Measurements from ENCODE around the gene VAPA. TPM values are rescaled to one million over a fixed set of nuclear protein-coding genes. Genes with fewer than 3 reads are reported as not detected.
A peak's percentile ranks its signal among the peaks of the same experiment; 100 is the strongest.

VAPA gene
- total and polyA plus RNA-seq, 2 of the 4 experiments (the other 2 are of a cell fraction): 199 to 206 TPM

GRCh38 chr18:9926223-9926894 lies 12.5 kb downstream of the VAPA start:
- intact Hi-C loops (cut with micrococcal nuclease) (loop anchor here (5.0 kb wide), 1 partner anchor 334 kb away; no protein-coding TSS in a partner anchor), in situ Hi-C loops (cut with MboI; ENCODE audit: low sequenced_read_pairs) (loop anchor here (25.0 kb wide), 1 partner anchor 214 kb away; the partner anchor contains the start of gene RAB31), dilution Hi-C loops (cut with HindIII; ENCODE audit: low sequenced_read_pairs, unreplicated experiment) (no loop called here)
- ChIA-PET POLR2A (ENCODE audit: unreplicated experiment) (interaction anchor here (0.5 kb wide), 1 partner anchor 11 kb away, joined by 3 read pairs; no protein-coding TSS in a partner anchor), CTCF (no interaction called here)
- H4K91ac ChIP-seq (ENCODE audit: insufficient read depth, low read depth, low read length): no peak overlapping the region
- H3K79me1 ChIP-seq (ENCODE audit: low read depth in 1 of 2, low read length in 2 of 2): peaks cover 0 to 47% of the 10 kb centered on the region in 2 experiments; a peak in 2 of 4 replicates
- no peak overlapping the region for H3K18ac ChIP-seq (ENCODE audit: low read depth, low read length)
- H4K20me1 ChIP-seq (ENCODE audit: insufficient read depth, low read length): peaks cover 94% of the 10 kb centered on the region
- peak overlapping the region; percentile 23; the same call in 1 of the 2 replicates for H3K23ac ChIP-seq (ENCODE audit: low read depth, low read length)
- peaks cover 5% of the 10 kb centered on the region for H3K4me1 ChIP-seq (ENCODE audit: control insufficient read depth, insufficient read depth, low read length)
- TF ChIP-seq BHLHE40 (IDR thresholded peaks at IDR 0.05; ENCODE audit: low read depth, low read length) (no peak), SMC3 (IDR thresholded peaks at IDR 0.05; ENCODE audit: low read depth, low read length) (no peak), NFE2L2 (IDR thresholded peaks at IDR 0.05; ENCODE audit: low read depth, low read length) (no peak), MXI1 (IDR thresholded peaks at IDR 0.05; ENCODE audit: borderline replicate concordance, low read depth, low read length) (no peak), RCOR1 (IDR thresholded peaks at IDR 0.05; ENCODE audit: insufficient replicate concordance, low read length) (no peak), MAZ (IDR thresholded peaks at IDR 0.05; ENCODE audit: borderline replicate concordance, low read depth, low read length) (no peak), USF2 (IDR thresholded peaks at IDR 0.05; ENCODE audit: low read depth, low read length) (no peak), MAFK (IDR thresholded peaks at IDR 0.05; ENCODE audit: low read depth, low read length) (no peak), CHD1 (IDR thresholded peaks at IDR 0.05; ENCODE audit: low read depth, low read length) (no peak), CEBPB (IDR thresholded peaks at IDR 0.05; ENCODE audit: low read depth, low read length) (no peak), POLR2A (IDR thresholded peaks at IDR 0.05; ENCODE audit: low read depth, low read length) (no peak), RAD21 (IDR thresholded peaks at IDR 0.05; ENCODE audit: low read length) (no peak), RFX5 (IDR thresholded peaks at IDR 0.05; ENCODE audit: low read depth, low read length) (no peak), FOS (IDR thresholded peaks at IDR 0.05; ENCODE audit: low read depth, low read length) (no peak)
- TF ChIP-seq, protein P1, sequence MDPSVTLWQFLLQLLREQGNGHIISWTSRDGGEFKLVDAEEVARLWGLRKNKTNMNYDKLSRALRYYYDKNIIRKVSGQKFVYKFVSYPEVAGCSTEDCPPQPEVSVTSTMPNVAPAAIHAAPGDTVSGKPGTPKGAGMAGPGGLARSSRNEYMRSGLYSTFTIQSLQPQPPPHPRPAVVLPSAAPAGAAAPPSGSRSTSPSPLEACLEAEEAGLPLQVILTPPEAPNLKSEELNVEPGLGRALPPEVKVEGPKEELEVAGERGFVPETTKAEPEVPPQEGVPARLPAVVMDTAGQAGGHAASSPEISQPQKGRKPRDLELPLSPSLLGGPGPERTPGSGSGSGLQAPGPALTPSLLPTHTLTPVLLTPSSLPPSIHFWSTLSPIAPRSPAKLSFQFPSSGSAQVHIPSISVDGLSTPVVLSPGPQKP (IDR thresholded peaks at IDR 0.05; ENCODE audit: borderline replicate concordance, low read depth, low read length): no peak
- H3K4me3 ChIP-seq (ENCODE audit: insufficient read depth, low read depth, low read length): no peak overlapping the region
- no peak overlapping the region for H3K14ac ChIP-seq (replicated peaks; ENCODE audit: low read depth, low read length)
- no peak overlapping the region for H4K8ac ChIP-seq (ENCODE audit: low read depth in 2 of 2, low read length in 2 of 2)
- H2AFZ ChIP-seq (replicated peaks; ENCODE audit: low read length, poor library complexity): no peak overlapping the region
- H2BK5ac ChIP-seq (ENCODE audit: low read depth, low read length, poor library complexity, severe bottlenecking): no peak overlapping the region
- WGBS, 2 experiments (ENCODE audit: extremely low coverage in 2 of 2, insufficient read length in 1 of 2): no CpG with 5 or more reads among the region's 2 CpGs
- H2AK9ac ChIP-seq (replicated peaks; ENCODE audit: low read depth, low read length, poor library complexity): no peak overlapping the region
- DNase-seq: no peak
- H3K27ac ChIP-seq (ENCODE audit: insufficient read depth, low read length): no peak overlapping the region
- ATAC-seq (ENCODE audit: low read depth): no peak
- no peak overlapping the region for H3K4ac ChIP-seq (ENCODE audit: low read depth, low read length)
- H2BK20ac ChIP-seq (ENCODE audit: low read depth, low read length): no peak overlapping the region
- no peak overlapping the region for H3K4me2 ChIP-seq (ENCODE audit: low read depth, low read length)
- no peaks in the 10 kb centered on the region for H3K27me3 ChIP-seq (ENCODE audit: control insufficient read depth, insufficient read depth, low read length)
- H3K9ac ChIP-seq (ENCODE audit: low read depth, low read length): no peak overlapping the region
- no peak overlapping the region for H2BK15ac ChIP-seq (ENCODE audit: low read depth, low read length)
- H3K36me3 ChIP-seq (ENCODE audit: control insufficient read depth, insufficient read depth, low read length): no peaks in the 10 kb centered on the region
- H3K9me3 ChIP-seq (ENCODE audit: control insufficient read depth, insufficient read depth, low read length): no peaks in the 10 kb centered on the region
- H4K5ac ChIP-seq (ENCODE audit: low read depth, low read length): no peak overlapping the region
- H3K9me1 ChIP-seq (ENCODE audit: insufficient read depth, low read length): peaks cover 16% of the 10 kb centered on the region
- BruUV-seq (replicated peaks): no TSS peak
- H3K56ac ChIP-seq (ENCODE audit: extremely low read depth, insufficient read depth, low read length): no peak overlapping the region
- H2AK5ac ChIP-seq (ENCODE audit: low read depth, low read length): no peak overlapping the region
- no peak overlapping the region for H2BK120ac ChIP-seq (ENCODE audit: low read depth, low read length)

Data from IMR-90 (cell line).